Choroid plexus epithelial cell (primary cell): ENCODE results near the gene IL15.
A peak's percentile ranks its signal among the peaks of the same experiment; 100 is the strongest.
"Not testable (repeated sequence)": the region's sequence is repeated elsewhere in the genome, so short reads cannot be mapped to it uniquely, and the experiment has no call there.

ENCODE experiments used
- DNase-seq: peaks from one replicate; pipeline ENCODE4 v3.0.0-alpha.2; 2010; ENCODE audit warnings: low read depth
- H3K4me3 ChIP-seq: 2 replicates; pipeline ENCODE4 v1.5.1; 2011; ENCODE audit warnings: low read depth, mild to moderate bottlenecking, control low read depth, low read length, moderate library complexity
- TF ChIP-seq, protein P1 (sequence below): conservative IDR thresholded peaks from 2 replicates; pipeline ENCODE4 v1.5.1; 2011; ENCODE audit warnings: low read depth, mild to moderate bottlenecking, control low read depth, inconsistent platforms, low read length, moderate library complexity

The IL15 gene

DNA sequence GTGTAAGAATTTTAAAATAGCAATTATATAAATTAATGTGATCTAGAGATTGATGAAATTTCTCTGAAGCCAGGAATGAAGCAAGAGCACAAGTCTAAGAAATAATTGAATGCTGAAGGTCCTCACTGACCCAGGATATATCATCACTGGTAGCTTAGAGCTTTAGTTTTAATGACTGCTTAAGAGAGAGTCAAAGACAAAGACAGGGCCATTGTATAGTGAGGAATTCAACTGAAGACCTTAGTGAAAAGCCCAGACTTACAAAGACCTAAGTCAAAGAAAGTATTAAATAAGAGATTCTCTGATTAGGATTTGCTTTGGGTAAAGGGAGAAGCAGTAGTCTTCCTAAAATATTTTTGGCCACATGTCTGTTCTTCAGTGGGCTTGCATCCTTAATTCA is 26.0 kb upstream of the IL15 start:
- no peak for DNase-seq
- TF ChIP-seq, protein P1, sequence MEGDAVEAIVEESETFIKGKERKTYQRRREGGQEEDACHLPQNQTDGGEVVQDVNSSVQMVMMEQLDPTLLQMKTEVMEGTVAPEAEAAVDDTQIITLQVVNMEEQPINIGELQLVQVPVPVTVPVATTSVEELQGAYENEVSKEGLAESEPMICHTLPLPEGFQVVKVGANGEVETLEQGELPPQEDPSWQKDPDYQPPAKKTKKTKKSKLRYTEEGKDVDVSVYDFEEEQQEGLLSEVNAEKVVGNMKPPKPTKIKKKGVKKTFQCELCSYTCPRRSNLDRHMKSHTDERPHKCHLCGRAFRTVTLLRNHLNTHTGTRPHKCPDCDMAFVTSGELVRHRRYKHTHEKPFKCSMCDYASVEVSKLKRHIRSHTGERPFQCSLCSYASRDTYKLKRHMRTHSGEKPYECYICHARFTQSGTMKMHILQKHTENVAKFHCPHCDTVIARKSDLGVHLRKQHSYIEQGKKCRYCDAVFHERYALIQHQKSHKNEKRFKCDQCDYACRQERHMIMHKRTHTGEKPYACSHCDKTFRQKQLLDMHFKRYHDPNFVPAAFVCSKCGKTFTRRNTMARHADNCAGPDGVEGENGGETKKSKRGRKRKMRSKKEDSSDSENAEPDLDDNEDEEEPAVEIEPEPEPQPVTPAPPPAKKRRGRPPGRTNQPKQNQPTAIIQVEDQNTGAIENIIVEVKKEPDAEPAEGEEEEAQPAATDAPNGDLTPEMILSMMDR = no peak
- no peak overlapping the region for H3K4me3 ChIP-seq

DNA sequence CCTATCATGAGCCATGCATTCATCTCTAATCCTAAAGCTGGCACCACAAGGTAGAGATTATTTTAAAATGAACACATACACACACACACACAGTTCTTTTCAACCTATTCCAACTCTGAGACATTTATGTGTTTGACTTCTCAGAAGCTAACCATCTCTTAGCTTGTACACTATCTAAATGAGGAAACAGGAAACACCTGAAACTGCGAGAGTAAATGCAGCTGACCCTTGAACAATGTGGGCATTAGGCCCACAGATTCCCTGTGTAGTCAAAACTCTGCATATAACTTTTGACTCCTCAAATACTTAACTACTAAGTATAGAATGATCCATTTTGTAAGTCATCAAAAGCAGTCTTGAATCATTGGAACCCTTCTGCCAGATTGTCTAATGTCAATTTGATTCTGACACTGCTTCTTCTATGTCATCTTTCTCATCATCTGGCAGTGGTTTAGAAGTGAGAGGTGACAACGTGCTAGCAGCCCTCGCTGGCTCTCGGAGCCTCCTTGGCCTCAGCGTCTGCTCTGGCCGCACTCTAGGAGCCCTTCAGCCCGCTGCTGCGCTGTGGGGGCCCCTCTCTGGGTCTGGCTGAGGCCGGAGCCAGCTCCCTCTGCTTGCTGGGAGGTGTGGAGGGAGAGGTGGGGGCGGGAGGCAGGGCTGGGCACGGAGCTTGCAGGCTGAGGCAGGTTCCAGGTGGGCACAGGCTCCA is 21.4 kb upstream of the IL15 start:
- H3K4me3 ChIP-seq = no peak overlapping the region
- TF ChIP-seq, protein P1 = no peak
- no peak for DNase-seq

DNA sequence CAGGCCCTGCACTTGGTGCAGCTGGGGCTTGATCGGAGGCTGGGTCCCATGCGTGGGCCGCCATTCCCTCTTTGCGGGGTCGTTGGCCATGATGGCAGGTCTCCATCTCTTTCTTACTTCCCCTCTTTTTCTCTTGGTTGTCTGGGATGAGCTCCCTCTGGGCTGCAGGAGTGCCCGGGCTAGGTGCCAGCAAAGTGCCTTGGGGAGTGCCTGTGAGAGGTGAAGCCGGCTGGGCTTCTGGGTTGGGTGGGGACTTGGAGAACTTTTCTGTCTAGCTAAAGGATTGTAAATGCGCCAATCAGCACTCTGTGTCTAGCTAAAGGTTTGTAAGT is 20.8 kb upstream of the IL15 start:
- not testable (repeated sequence) for DNase-seq

DNA sequence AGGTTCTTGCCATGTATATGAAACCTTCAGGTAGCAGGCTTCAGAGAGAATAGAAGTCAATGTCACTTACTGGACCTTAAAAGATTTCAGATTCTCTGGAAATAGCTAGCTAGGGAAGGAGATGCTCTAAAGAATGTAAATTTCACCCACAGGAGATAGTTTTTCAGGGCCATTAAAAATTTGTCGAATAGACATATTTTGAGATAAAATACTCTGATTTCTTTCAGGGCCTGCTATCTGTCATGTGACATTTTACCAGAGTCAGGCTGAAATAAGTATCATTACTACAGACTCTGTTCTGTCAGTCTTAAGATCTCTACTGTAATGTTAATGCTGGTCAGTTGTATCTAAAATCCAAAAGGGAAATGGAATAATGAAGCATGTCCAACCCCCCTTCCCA is 15.7 kb upstream of the IL15 start:
- DNase-seq = no peak
- TF ChIP-seq, protein P1 = no peak

More for the DNA sequence above, 20.8 kb upstream of the IL15 start:
- not testable (repeated sequence) for H3K4me3 ChIP-seq

DNA sequence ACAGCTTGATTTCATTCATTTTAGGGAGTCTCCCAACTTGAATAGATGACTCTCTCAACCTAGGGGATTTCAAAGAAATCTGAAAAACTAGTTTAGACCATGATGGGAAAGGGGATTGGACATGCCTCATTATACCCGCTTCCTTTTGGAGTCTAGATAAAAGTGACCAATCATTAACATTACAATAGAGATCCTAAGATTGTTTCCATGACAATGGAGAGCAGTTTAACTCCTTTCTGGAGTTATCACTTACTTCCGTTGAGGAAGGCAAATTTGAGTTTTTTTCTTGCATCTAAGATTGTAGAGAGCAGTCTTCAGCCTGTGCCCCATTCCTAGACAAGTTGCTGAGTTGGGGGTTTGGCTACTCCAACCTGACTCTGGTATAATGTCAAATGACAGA is 11.4 kb upstream of the IL15 start:
- no peak overlapping the region for H3K4me3 ChIP-seq
- DNase-seq = no peak
- TF ChIP-seq, protein P1 = no peak

More for the DNA sequence above, 15.7 kb upstream of the IL15 start:
- no peak overlapping the region for H3K4me3 ChIP-seq

DNA sequence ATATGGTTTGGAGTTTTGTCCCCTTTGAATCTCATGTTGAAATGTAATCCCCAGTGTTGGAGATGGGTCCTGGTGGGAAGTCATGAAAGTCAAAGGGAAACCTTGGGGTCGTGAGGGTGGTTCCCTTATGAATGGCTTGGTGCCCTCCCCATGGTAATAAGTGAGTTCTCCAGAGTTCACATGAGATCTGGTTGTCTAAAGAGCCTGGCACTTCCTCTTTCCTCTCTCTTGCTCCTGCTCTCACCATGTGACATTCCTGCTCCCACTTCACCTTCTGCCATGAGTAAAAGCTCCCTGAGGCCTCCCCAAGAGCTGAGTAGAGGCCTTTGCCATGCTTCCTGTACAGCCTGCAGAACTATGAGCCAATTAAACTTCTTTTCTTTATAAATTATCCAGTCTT is 5.5 kb upstream of the IL15 start:
- DNase-seq = no peak
- no peak overlapping the region for H3K4me3 ChIP-seq
- TF ChIP-seq, protein P1 = no peak

DNA sequence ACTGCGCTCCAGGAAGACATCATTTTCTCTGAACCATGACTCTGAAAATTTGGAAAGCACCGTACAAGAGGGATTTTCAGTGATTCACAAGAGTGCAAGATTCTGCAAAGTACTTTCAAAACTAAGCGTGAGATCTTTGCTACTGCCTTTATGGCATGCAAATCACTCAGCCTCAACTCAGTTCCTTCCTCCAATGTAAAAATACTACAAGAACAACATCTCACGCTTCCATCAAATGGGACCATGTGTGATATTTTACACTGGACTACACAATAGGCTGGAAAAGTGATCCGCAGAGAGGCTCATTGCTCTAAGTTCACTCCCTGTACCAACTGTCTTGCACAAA is 674 bp upstream of the IL15 start:
- H3K4me3 ChIP-seq = peak overlapping the region; percentile 79
- TF ChIP-seq, protein P1 = no peak
- DNase-seq = no peak
